ENCODE data around the gene PCNX1. TPM values are rescaled to one million over a fixed set of nuclear protein-coding genes. Genes with fewer than 3 reads are reported as not detected.

Gene PCNX1
- total RNA-seq, 4 donors from 2014 or later = 9.1 to 41.8 (median 18.9) TPM

DNA sequence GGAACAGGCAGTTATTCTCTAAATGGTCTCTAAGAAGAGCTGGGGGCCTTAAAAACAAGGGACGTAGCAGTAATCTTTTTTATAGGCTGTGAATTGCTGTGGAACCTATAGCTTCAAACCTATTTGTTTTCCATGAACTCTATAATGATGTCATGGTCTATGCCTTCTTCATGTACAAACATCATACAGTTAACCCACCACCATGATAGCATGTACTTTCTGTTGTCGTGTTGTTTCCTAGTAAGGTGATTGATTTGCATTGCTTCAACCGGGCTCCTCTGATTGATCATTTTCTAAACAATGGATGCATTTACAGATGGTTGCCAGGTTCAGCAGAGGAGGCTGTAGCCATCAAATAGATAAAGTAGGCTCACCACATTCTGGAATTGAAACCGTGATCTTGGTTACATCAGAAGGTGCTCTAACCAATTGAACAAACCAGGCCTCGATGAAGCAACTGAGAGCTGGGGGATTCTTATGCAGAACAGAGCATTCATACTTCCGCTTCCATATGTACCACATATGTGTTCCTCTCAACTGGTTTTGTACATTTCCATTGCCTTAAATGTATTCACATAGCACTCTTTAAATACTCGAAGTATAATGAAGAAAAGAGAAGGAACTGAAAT, 25.6 kb upstream of the PCNX1 start:
- WGBS, 2 donors = 60 to 74% methylated on average over 6 to 7 of the region's 7 CpGs
- H3K27me3 ChIP-seq = no peaks in the 10 kb centered on the region
- intact Hi-C loops (cut with DNase I) = no loop called here
- no peaks in the 10 kb centered on the region for H3K36me3 ChIP-seq
- H3K27ac ChIP-seq = peak overlapping the region in 1 of 4 donors; percentile 53
- DNase-seq = no peak
- no peak for TF ChIP-seq POLR2A (IDR thresholded peaks at IDR 0.05)
- TF ChIP-seq, protein P1, sequence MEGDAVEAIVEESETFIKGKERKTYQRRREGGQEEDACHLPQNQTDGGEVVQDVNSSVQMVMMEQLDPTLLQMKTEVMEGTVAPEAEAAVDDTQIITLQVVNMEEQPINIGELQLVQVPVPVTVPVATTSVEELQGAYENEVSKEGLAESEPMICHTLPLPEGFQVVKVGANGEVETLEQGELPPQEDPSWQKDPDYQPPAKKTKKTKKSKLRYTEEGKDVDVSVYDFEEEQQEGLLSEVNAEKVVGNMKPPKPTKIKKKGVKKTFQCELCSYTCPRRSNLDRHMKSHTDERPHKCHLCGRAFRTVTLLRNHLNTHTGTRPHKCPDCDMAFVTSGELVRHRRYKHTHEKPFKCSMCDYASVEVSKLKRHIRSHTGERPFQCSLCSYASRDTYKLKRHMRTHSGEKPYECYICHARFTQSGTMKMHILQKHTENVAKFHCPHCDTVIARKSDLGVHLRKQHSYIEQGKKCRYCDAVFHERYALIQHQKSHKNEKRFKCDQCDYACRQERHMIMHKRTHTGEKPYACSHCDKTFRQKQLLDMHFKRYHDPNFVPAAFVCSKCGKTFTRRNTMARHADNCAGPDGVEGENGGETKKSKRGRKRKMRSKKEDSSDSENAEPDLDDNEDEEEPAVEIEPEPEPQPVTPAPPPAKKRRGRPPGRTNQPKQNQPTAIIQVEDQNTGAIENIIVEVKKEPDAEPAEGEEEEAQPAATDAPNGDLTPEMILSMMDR (IDR thresholded peaks at IDR 0.05) = no peak
- H3K4me3 ChIP-seq = no peak overlapping the region
- peaks cover 0 to 13% (median 0%) of the 10 kb centered on the region in 3 donors for H3K4me1 ChIP-seq
- no peaks in the 10 kb centered on the region for H3K9me3 ChIP-seq

DNA sequence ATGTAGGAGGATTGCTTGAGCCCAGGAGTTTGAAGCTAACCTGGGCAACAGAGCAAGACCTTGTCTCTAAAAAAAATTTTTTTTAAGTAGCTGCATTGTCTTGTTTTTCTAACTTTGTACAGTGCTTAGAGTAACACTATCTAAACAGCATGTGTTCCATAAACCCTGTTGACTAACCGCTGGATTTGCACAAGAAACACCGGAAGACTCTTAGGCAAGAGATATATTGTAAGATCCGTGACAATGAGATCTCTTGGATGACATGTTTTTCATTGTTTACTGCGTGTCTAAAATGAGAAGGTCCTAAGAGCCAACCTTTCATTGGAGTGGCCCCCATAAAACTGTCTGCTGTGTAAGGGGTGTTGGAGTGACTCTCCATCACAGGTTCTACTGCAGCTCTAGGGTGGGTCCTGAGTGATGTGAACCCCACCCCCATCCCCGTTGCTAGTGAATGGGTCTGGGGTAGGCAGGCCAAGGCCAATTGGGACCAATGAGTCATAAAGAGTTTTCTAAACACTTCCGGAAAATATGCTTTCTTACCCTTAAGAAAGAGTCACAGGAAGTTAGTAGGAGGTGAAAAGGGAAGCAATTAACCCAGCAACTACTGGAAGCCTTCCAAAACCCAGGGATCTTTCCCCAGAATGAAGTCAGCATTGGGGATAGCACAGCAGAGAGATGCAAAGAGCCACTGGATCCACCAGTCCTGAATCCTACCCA, 24.3 kb upstream of the PCNX1 start:
- 47 to 48% methylated on average over 6 of the region's 6 CpGs for WGBS, 2 donors
- no peak overlapping the region for H3K4me3 ChIP-seq
- peaks cover 0 to 26% (median 6%) of the 10 kb centered on the region in 3 donors for H3K4me1 ChIP-seq
- H3K36me3 ChIP-seq = no peaks in the 10 kb centered on the region
- no peak for DNase-seq
- TF ChIP-seq, protein P1 (IDR thresholded peaks at IDR 0.05) = no peak
- TF ChIP-seq POLR2A (IDR thresholded peaks at IDR 0.05) = no peak
- no peaks in the 10 kb centered on the region for H3K27me3 ChIP-seq
- intact Hi-C loops (cut with DNase I) = no loop called here
- peak overlapping the region in 2 of 4 donors; percentile 7 to 53 for H3K27ac ChIP-seq
- no peaks in the 10 kb centered on the region for H3K9me3 ChIP-seq

DNA sequence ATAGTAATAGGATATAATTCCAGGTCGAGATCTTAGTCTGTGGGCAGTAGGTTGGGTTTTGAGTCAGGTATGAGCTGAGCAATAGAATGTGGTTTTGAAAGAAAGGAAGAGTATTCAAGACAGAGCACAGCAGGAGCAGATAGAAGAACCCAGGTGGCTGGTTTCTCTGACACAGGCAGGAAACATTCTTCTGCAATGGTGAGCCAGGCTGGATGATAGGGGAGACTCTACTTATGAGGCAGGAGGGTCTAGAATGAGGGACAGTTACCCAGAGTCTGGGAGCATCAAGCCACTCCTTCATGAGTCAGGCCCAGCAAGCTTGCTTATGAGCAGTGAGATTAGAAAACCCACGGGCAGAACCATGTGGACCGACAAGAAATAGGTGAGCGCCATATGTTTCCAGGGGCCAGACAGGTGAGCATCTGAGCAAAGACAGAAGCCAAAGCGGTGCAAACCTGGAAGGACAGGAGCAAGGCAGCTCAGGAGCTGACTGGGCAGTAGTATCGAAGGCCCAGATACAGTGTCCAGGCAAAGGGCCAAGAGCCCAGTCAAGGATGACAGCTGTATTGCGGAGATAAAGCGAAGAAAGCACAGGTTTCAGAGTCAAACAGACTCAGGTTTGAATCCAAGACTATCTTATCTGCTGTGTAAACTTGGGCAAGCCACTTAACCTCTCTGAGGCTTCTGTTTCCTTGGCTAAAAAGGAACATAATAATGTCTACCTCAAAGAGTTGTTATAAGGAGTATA, 22.5 kb upstream of the PCNX1 start:
- 80 to 84% methylated on average over 8 of the region's 8 CpGs for WGBS, 2 donors
- DNase-seq = no peak
- Histone ChIP-seq H3K9me3 (no peaks in the 10 kb centered on the region), H3K4me3 (no peak overlapping the region), H3K27me3 (no peaks in the 10 kb centered on the region), H3K36me3 (no peaks in the 10 kb centered on the region), H3K27ac (no peak overlapping the region), H3K4me1 (peaks cover 0 to 38% (median 19%) of the 10 kb centered on the region in 3 donors)
- intact Hi-C loops (cut with DNase I) = no loop called here
- TF ChIP-seq, protein P1 (IDR thresholded peaks at IDR 0.05) = no peak
- no peak for TF ChIP-seq POLR2A (IDR thresholded peaks at IDR 0.05)

DNA sequence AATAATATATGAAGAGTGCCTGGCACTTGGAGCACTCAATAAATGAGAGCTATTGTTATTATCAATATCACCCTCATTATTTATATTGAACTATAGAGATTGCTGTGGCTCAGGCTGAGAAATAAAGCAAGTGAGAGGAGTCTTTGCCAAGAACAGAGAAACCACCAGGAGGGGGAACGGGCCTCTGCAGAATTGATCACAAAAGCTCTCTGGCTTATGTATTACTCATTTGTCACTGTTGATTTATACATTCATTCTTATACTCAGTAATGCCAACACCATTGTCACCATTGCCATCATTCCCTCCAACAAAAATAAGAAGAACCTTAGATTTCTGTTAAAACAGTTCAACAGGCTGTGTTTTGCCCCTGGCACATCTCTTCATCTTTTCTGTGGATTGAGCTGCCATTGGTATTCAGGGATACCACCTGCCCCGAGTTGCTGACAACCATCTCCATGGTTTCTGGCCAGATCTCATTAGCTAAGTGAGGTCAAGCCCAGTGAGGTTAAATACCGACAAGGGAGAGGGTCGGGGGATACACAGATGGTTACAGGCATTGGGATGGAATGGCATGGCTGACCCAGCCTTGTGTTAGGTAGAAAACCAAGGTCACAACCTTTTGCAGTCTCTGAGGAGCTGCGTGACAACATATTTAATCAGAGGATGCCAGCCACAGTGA, 21.8 kb upstream of the PCNX1 start:
- no peak overlapping the region for H3K4me3 ChIP-seq
- TF ChIP-seq, protein P1 (IDR thresholded peaks at IDR 0.05) = no peak
- no peak for TF ChIP-seq POLR2A (IDR thresholded peaks at IDR 0.05)
- no peak for DNase-seq
- peaks cover 0 to 38% (median 19%) of the 10 kb centered on the region in 3 donors for H3K4me1 ChIP-seq
- H3K9me3 ChIP-seq = no peaks in the 10 kb centered on the region
- intact Hi-C loops (cut with DNase I) = no loop called here
- 62 to 69% methylated on average over 5 of the region's 5 CpGs for WGBS, 2 donors
- H3K27ac ChIP-seq = no peak overlapping the region
- H3K36me3 ChIP-seq = no peaks in the 10 kb centered on the region
- no peaks in the 10 kb centered on the region for H3K27me3 ChIP-seq

All from esophagus squamous epithelium (tissue), 5 donors.